H9 (cell line): Measurements from ENCODE around the gene PRMT7. TPM values are rescaled to one million over a fixed set of nuclear protein-coding genes. Genes with fewer than 3 reads are reported as not detected.

Experiments used
- DNase-seq: peaks from one replicate; pipeline ENCODE4 v3.0.0-alpha.2; 2017
- H2AFZ ChIP-seq: one replicate; pipeline ENCODE4 v1.6.1; 2013; ENCODE audit warnings: mild to moderate bottlenecking, low read length, control low read depth, moderate library complexity
- H2AK5ac ChIP-seq: 2 replicates; pipeline ENCODE4 v1.6.1; 2013; ENCODE audit warnings: low read length, control low read depth, mixed read lengths; ENCODE audit not compliant: insufficient read length
- H2BK120ac ChIP-seq: one replicate; pipeline ENCODE4 v1.6.1; 2013; ENCODE audit warnings: low read depth, mild to moderate bottlenecking, low read length, control low read depth, inconsistent platforms; ENCODE audit not compliant: poor library complexity, severe bottlenecking
- H2BK12ac ChIP-seq: 2 replicates; pipeline ENCODE4 v1.6.1; 2013; ENCODE audit warnings: low read length, control low read depth, mixed read lengths, low read depth; ENCODE audit not compliant: insufficient read length
- H2BK15ac ChIP-seq: 2 replicates; pipeline ENCODE4 v1.6.1; 2013; ENCODE audit warnings: low read depth, low read length, control low read depth
- H2BK20ac ChIP-seq: one replicate; pipeline ENCODE4 v1.6.1; 2013; ENCODE audit warnings: low read depth, mild to moderate bottlenecking, low read length, control low read depth, inconsistent platforms; ENCODE audit not compliant: poor library complexity, severe bottlenecking
- H2BK5ac ChIP-seq: 2 replicates; pipeline ENCODE4 v1.6.1; 2013; ENCODE audit warnings: low read length, control low read depth, mixed read lengths; ENCODE audit not compliant: insufficient read length
- H3K14ac ChIP-seq: 2 replicates; pipeline ENCODE4 v1.6.1; 2013; ENCODE audit warnings: low read length, control low read depth; ENCODE audit not compliant: insufficient read depth
- H3K18ac ChIP-seq: 2 replicates; pipeline ENCODE4 v1.6.1; 2013; ENCODE audit warnings: low read depth, mild to moderate bottlenecking, mixed read lengths, low read length, control low read depth; ENCODE audit not compliant: insufficient read length
- H3K23ac ChIP-seq: 2 replicates; pipeline ENCODE4 v1.6.1; 2013; ENCODE audit warnings: low read length, control low read depth, mixed read lengths, low read depth; ENCODE audit not compliant: insufficient read length
- H3K23me2 ChIP-seq: 2 replicates; pipeline ENCODE4 v1.6.1; 2013; ENCODE audit warnings: low read depth, mild to moderate bottlenecking, mixed read lengths, low read length, control low read depth; ENCODE audit not compliant: insufficient read length, poor library complexity, severe bottlenecking
- H3K27ac ChIP-seq: 2 replicates; pipeline ENCODE4 v1.5.1; 2013; ENCODE audit warnings: low read length, control low read depth, mixed read lengths, low read depth; ENCODE audit not compliant: insufficient read length
- H3K27me3 ChIP-seq: 2 replicates; pipeline ENCODE4 v1.6.1; 2013; ENCODE audit warnings: low read length, control low read depth, inconsistent platforms; ENCODE audit not compliant: insufficient read depth
- H3K4ac ChIP-seq: 2 replicates; pipeline ENCODE4 v1.6.1; 2013; ENCODE audit warnings: low read depth, mild to moderate bottlenecking, control low read depth, inconsistent platforms, low read length, moderate library complexity
- H3K4me1 ChIP-seq: 2 replicates; pipeline ENCODE4 v1.6.1; 2013; ENCODE audit warnings: low read length, control low read depth, inconsistent platforms; ENCODE audit not compliant: insufficient read depth
- H3K4me2 ChIP-seq: 2 replicates; pipeline ENCODE4 v1.6.1; 2013; ENCODE audit warnings: low read length, control low read depth, mixed read lengths; ENCODE audit not compliant: insufficient read length, insufficient read depth
- H3K56ac ChIP-seq: 2 replicates; pipeline ENCODE4 v1.6.1; 2013; ENCODE audit warnings: low read depth, mild to moderate bottlenecking, mixed read lengths, low read length, control low read depth; ENCODE audit not compliant: insufficient read length
- H3K79me1 ChIP-seq: 2 replicates; pipeline ENCODE4 v1.6.1; 2013; ENCODE audit warnings: low read depth, mild to moderate bottlenecking, moderate library complexity, low read length, control low read depth, inconsistent platforms; ENCODE audit not compliant: insufficient read depth, poor library complexity, severe bottlenecking
- H3K79me2 ChIP-seq: 2 replicates; pipeline ENCODE4 v1.6.1; 2013; ENCODE audit warnings: low read length, control low read depth, inconsistent platforms; ENCODE audit not compliant: insufficient read depth
- H3K9ac ChIP-seq: 2 replicates; pipeline ENCODE4 v1.6.1; 2013; ENCODE audit warnings: low read length, control low read depth, mixed read lengths; ENCODE audit not compliant: insufficient read length; ENCODE audit errors: extremely low read depth
- H3K9me3 ChIP-seq: one replicate; pipeline ENCODE4 v1.6.1; 2013; ENCODE audit warnings: low read depth, low read length, inconsistent platforms; ENCODE audit not compliant: control insufficient read depth
- H3T11ph ChIP-seq: one replicate; pipeline ENCODE4 v1.6.1; 2013; ENCODE audit warnings: mild to moderate bottlenecking, low read length, control low read depth, inconsistent platforms
- H4K20me1 ChIP-seq: one replicate; pipeline ENCODE4 v1.6.1; 2013; ENCODE audit not compliant: control insufficient read depth, insufficient read length, insufficient read depth
- H4K5ac ChIP-seq: 2 replicates; pipeline ENCODE4 v1.6.1; 2013; ENCODE audit warnings: low read depth, mild to moderate bottlenecking, mixed read lengths, low read length, control low read depth; ENCODE audit not compliant: insufficient read length
- H4K8ac ChIP-seq: replicated peaks from 2 replicates; pipeline ENCODE4 v1.6.1; 2013; ENCODE audit warnings: low read length, control low read depth, mixed read lengths, low read depth; ENCODE audit not compliant: insufficient read length
- H4K91ac ChIP-seq: 2 replicates; pipeline ENCODE4 v1.6.1; 2013; ENCODE audit warnings: low read depth, mild to moderate bottlenecking, moderate library complexity, mixed read lengths, low read length, control low read depth; ENCODE audit not compliant: insufficient read length
- H3K27ac Mint-ChIP-seq, 3 experiments: 2 replicates in 2 of 3; 3 replicates in 1 of 3; pipeline ENCODE4 v1.8.0; 2020 to 2021; ENCODE audit warnings: mixed read lengths in 3 of 3, mild to moderate bottlenecking in 1 of 3, moderate library complexity in 1 of 3
- H3K27me3 Mint-ChIP-seq: 2 replicates; pipeline ENCODE4 v1.8.0; 2021; ENCODE audit warnings: low read depth, mild to moderate bottlenecking, moderate library complexity, mixed read lengths
- H3K36me3 Mint-ChIP-seq, 3 experiments: 2 replicates in 2 of 3; 3 replicates in 1 of 3; pipeline ENCODE4 v1.8.0; 2020 to 2021; ENCODE audit warnings: low read depth in 3 of 3, mixed read lengths in 3 of 3; ENCODE audit not compliant: insufficient read depth in 1 of 3
- H3K4me1 Mint-ChIP-seq, 2 experiments: 2 replicates each; pipeline ENCODE4 v1.8.0; 2020; ENCODE audit warnings: mixed read lengths in 2 of 2
- H3K4me3 Mint-ChIP-seq, 2 experiments: 2 replicates in 1 of 2; 3 replicates in 1 of 2; pipeline ENCODE4 v1.8.0; 2020 to 2021; ENCODE audit warnings: mild to moderate bottlenecking in 2 of 2, mixed read lengths in 2 of 2, moderate library complexity in 1 of 2
- H3K9me3 Mint-ChIP-seq, 2 experiments: 2 replicates in 1 of 2; 3 replicates in 1 of 2; pipeline ENCODE4 v1.8.0; 2020; ENCODE audit warnings: mild to moderate bottlenecking in 2 of 2, mixed read lengths in 2 of 2, moderate library complexity in 1 of 2
- WGBS: extraction: QIAGEN DNeasy Blood & Tissue Kit; methylation state at CpG from one replicate; pipeline ENCODE4 v1.1.7; 2013; ENCODE audit warnings: missing lambda C conversion rate, low lambda C conversion rate, mixed read lengths; ENCODE audit not compliant: insufficient read length; ENCODE audit errors: extremely low coverage; 5-methylcytosine and 5-hydroxymethylcytosine counted together
- total RNA-seq: library from RNA; stranded (reverse); gene quantifications from 2 replicates; pipeline ENCODE4 v1.2.1, GENCODE V29; 2021
- TF ChIP-seq, protein P1 (sequence below): fragments of 200-600 bp; sonication (generic); conservative IDR thresholded peaks from 3 replicates; pipeline ENCODE4 v1.8.0; 2021; ENCODE audit warnings: antibody characterized with exemption, mild to moderate bottlenecking

The PRMT7 gene
- total RNA-seq, 1 experiment from 2014 or later: 56.6 TPM

DNA sequence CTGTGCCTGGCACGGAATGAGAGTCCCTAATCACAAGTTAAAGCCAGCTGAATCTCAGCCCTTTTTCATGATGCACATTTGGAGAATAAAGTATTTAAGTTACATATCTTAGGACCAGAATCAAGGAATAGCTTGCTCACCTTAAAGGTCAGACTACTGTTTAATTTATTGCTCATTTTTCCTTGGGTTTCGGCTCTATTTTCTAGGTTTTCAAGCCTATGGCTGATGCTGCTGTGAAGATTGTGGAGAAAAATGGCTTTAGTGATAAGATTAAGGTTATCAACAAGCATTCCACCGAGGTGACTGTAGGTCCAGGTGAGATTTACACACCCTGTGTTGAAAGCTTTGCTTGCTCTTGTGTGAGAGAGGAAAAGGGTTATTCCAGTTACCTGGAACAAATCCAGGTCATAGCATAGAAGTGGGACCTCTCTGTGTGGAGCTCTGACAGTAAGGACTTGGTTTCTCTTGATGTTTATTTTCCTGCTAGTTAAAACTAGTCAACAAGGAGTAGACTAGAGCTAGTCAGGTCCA is 18.1 kb downstream of the PRMT7 start:
- Histone ChIP-seq H3K4ac (no peak overlapping the region), H2AFZ (no peak overlapping the region), H4K91ac (no peak overlapping the region), H4K8ac (no peak overlapping the region), H3K18ac (no peak overlapping the region), H3K79me2 (no peaks in the 10 kb centered on the region), H2BK5ac (no peak overlapping the region), H2BK15ac (no peak overlapping the region), H3K79me1 (no peaks in the 10 kb centered on the region), H3K23me2 (no peaks in the 10 kb centered on the region), H3K56ac (no peak overlapping the region), H4K5ac (no peak overlapping the region), H2BK20ac (no peak overlapping the region), H3K27me3 (no peaks in the 10 kb centered on the region; the same call in 1 of the 2 replicates), H3K9me3 (no peaks in the 10 kb centered on the region), H3K9ac (no peak overlapping the region), H3T11ph (no peak overlapping the region), H2BK120ac (no peak overlapping the region), H3K14ac (no peak overlapping the region), H2AK5ac (no peak overlapping the region), H4K20me1 (no peaks in the 10 kb centered on the region), H3K23ac (no peak overlapping the region), H3K4me2 (no peak overlapping the region), H3K27ac (no peak overlapping the region), H2BK12ac (no peak overlapping the region), H3K4me1 (no peaks in the 10 kb centered on the region)
- Mint-ChIP-seq H3K27me3 (no peaks in the 10 kb centered on the region), H3K9me3 (no peaks in the 10 kb centered on the region), H3K4me3 (no peak overlapping the region), H3K27ac (no peak overlapping the region), H3K36me3 (peaks cover 2 to 47% (median 24%) of the 10 kb centered on the region in 3 experiments; a peak in 6 of 7 replicates), H3K4me1 (peaks cover 3 to 6% of the 10 kb centered on the region in 2 experiments; a peak in 3 of 4 replicates)
- TF ChIP-seq, protein P1, sequence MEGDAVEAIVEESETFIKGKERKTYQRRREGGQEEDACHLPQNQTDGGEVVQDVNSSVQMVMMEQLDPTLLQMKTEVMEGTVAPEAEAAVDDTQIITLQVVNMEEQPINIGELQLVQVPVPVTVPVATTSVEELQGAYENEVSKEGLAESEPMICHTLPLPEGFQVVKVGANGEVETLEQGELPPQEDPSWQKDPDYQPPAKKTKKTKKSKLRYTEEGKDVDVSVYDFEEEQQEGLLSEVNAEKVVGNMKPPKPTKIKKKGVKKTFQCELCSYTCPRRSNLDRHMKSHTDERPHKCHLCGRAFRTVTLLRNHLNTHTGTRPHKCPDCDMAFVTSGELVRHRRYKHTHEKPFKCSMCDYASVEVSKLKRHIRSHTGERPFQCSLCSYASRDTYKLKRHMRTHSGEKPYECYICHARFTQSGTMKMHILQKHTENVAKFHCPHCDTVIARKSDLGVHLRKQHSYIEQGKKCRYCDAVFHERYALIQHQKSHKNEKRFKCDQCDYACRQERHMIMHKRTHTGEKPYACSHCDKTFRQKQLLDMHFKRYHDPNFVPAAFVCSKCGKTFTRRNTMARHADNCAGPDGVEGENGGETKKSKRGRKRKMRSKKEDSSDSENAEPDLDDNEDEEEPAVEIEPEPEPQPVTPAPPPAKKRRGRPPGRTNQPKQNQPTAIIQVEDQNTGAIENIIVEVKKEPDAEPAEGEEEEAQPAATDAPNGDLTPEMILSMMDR: no peak
- no CpG with 5 or more reads among the region's 3 CpGs for WGBS
- no peak for DNase-seq
